Loucy (cell line): ENCODE results near the gene CANT1.

Experiments used
- H2AFZ ChIP-seq: fragments of 200-600 bp; sonication (generic); 2 replicates; pipeline ENCODE4 v1.6.0; 2016; ENCODE audit warnings: antibody characterized with exemption, mild to moderate bottlenecking, low read length, moderate library complexity
- H3F3A ChIP-seq: fragments of 200-600 bp; 2 replicates; pipeline ENCODE4 v1.6.0; 2016; ENCODE audit warnings: antibody characterized with exemption, low read depth, mild to moderate bottlenecking
- H3K27me3 ChIP-seq: fragments of 200-600 bp; sonication (generic); 2 replicates; pipeline ENCODE4 v1.6.1; 2014; ENCODE audit warnings: low read length, mild to moderate bottlenecking; ENCODE audit not compliant: insufficient read depth, poor library complexity, severe bottlenecking
- H3K36me3 ChIP-seq: fragments of 200-600 bp; sonication (generic); 2 replicates; pipeline ENCODE4 v1.6.1; 2016; ENCODE audit warnings: low read length; ENCODE audit not compliant: insufficient read depth
- H3K4me1 ChIP-seq: fragments of 200-600 bp; sonication (generic); 2 replicates; pipeline ENCODE4 v1.5.1; 2014; ENCODE audit warnings: low read length, mild to moderate bottlenecking; ENCODE audit not compliant: insufficient read depth, poor library complexity, severe bottlenecking
- H3K4me2 ChIP-seq: fragments of 200-600 bp; sonication (generic); 2 replicates; pipeline ENCODE4 v1.6.0; 2014; ENCODE audit warnings: antibody characterized with exemption, low read length, low read depth, mild to moderate bottlenecking; ENCODE audit not compliant: poor library complexity, severe bottlenecking
- H3K4me3 ChIP-seq: fragments of 200-600 bp; sonication (generic); 2 replicates; pipeline ENCODE4 v1.5.1; 2014; ENCODE audit warnings: low read length, mild to moderate bottlenecking, mixed read lengths; ENCODE audit not compliant: poor library complexity, severe bottlenecking
- H3K79me2 ChIP-seq: fragments of 200-600 bp; sonication (generic); 2 replicates; pipeline ENCODE4 v1.6.1; 2014; ENCODE audit warnings: low read length; ENCODE audit not compliant: insufficient read depth
- H3K9ac ChIP-seq: fragments of 200-600 bp; sonication (generic); 2 replicates; pipeline ENCODE4 v1.6.0; 2014; ENCODE audit warnings: mild to moderate bottlenecking, low read depth, low read length, moderate library complexity; ENCODE audit not compliant: poor library complexity, severe bottlenecking
- H3K9me2 ChIP-seq: fragments of 200-600 bp; sonication (generic); replicated peaks from 2 replicates; pipeline ENCODE4 v1.6.1; 2016; ENCODE audit warnings: low read depth, low read length, mixed read lengths
- H3K9me3 ChIP-seq: fragments of 200-600 bp; sonication (generic); 2 replicates; pipeline ENCODE4 v1.6.1; 2014; ENCODE audit warnings: mild to moderate bottlenecking, antibody characterized with exemption, low read length, low read depth; ENCODE audit not compliant: insufficient read depth
- H4K20me1 ChIP-seq: fragments of 200-600 bp; sonication (generic); 2 replicates; pipeline ENCODE4 v1.6.0; 2014; ENCODE audit warnings: antibody characterized with exemption, low read length, mild to moderate bottlenecking; ENCODE audit not compliant: insufficient read depth, poor library complexity, severe bottlenecking
- EZH2phosphoT487 ChIP-seq: fragments of 200-600 bp; IDR thresholded peaks from 2 replicates; pipeline ENCODE4 v1.6.1; 2018; ENCODE audit warnings: antibody characterized with exemption, mild to moderate bottlenecking, moderate library complexity, borderline replicate concordance
- TF ChIP-seq, protein P1 (sequence below): fragments of 200-600 bp; sonication (generic); conservative IDR thresholded peaks from 2 replicates; pipeline ENCODE4 v1.5.1; 2014; ENCODE audit warnings: mild to moderate bottlenecking, antibody characterized with exemption, low read length

The CANT1 gene

DNA sequence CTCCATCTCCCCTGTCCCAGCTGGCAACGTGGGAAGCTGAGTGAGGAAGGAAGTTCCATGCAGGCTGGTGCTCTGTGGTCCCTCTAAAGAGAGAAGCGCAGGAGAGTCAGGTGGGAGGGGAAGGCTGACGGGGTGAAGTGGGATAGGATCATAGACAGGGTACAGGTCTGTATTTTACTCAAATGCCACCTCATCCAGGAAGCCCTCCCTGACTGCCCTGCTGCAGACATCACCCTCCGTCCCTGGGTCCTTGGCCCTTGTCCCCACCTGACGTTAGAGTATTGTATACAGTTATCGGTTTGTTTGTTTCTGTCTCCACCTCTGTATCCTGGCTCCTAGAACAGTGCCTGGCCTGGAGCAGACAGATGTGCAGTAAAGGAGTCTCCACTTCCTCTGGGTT, 11.7 kb downstream of the CANT1 start:
- Histone ChIP-seq H3K9me3 (no peaks in the 10 kb centered on the region), H3K9ac (no peak overlapping the region), H3K4me3 (no peak overlapping the region), H3K27me3 (no peaks in the 10 kb centered on the region), H3K9me2 (no peaks in the 10 kb centered on the region), H3K79me2 (peaks cover 41% of the 10 kb centered on the region), H2AFZ (no peak overlapping the region), H3K36me3 (peaks cover 57% of the 10 kb centered on the region; the same call in 1 of the 2 replicates), H3K4me2 (no peak overlapping the region), H3F3A (no peaks in the 10 kb centered on the region), H3K4me1 (no peaks in the 10 kb centered on the region), H4K20me1 (peaks cover 29% of the 10 kb centered on the region)
- TF ChIP-seq EZH2phosphoT487 = no peak
- TF ChIP-seq, protein P1, sequence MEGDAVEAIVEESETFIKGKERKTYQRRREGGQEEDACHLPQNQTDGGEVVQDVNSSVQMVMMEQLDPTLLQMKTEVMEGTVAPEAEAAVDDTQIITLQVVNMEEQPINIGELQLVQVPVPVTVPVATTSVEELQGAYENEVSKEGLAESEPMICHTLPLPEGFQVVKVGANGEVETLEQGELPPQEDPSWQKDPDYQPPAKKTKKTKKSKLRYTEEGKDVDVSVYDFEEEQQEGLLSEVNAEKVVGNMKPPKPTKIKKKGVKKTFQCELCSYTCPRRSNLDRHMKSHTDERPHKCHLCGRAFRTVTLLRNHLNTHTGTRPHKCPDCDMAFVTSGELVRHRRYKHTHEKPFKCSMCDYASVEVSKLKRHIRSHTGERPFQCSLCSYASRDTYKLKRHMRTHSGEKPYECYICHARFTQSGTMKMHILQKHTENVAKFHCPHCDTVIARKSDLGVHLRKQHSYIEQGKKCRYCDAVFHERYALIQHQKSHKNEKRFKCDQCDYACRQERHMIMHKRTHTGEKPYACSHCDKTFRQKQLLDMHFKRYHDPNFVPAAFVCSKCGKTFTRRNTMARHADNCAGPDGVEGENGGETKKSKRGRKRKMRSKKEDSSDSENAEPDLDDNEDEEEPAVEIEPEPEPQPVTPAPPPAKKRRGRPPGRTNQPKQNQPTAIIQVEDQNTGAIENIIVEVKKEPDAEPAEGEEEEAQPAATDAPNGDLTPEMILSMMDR = no peak

DNA sequence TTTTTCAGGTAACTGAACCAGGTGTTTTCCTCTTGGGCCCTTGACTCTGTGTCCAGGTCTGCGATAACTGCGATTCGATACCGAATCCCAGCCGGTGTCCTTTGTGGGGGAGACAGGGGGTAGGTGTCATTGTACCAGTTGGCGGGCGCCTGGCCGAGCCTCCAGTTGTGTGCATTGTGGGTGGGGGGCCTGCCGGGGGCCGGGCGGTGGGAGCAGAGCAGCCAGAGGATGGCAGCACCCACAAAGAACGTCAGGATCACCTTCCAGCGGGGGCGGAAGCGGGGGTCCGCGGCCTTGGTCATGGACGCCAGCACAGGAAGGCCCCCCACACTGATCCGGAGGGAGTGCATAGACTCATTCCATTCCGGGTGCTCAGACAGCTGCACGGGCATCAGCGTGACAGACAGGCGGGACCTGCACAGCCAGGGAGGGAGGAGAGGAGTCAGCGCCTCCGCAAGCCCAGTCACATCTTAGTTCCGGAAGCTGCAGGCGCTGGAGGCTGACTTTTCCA, 12.3 kb downstream of the CANT1 start:
- H3K4me2 ChIP-seq = no peak overlapping the region
- no peak overlapping the region for H3K4me3 ChIP-seq
- H3K9me3 ChIP-seq = no peaks in the 10 kb centered on the region
- peaks cover 35% of the 10 kb centered on the region for H3K79me2 ChIP-seq
- H3K4me1 ChIP-seq = no peaks in the 10 kb centered on the region
- no peaks in the 10 kb centered on the region for H3K27me3 ChIP-seq
- no peak overlapping the region for H3K9ac ChIP-seq
- H2AFZ ChIP-seq = no peak overlapping the region
- H3K9me2 ChIP-seq = no peaks in the 10 kb centered on the region
- TF ChIP-seq, protein P1 = no peak
- no peak for TF ChIP-seq EZH2phosphoT487
- peaks cover 63% of the 10 kb centered on the region; the same call in 1 of the 2 replicates for H3K36me3 ChIP-seq
- no peaks in the 10 kb centered on the region for H3F3A ChIP-seq
- peaks cover 26% of the 10 kb centered on the region for H4K20me1 ChIP-seq

DNA sequence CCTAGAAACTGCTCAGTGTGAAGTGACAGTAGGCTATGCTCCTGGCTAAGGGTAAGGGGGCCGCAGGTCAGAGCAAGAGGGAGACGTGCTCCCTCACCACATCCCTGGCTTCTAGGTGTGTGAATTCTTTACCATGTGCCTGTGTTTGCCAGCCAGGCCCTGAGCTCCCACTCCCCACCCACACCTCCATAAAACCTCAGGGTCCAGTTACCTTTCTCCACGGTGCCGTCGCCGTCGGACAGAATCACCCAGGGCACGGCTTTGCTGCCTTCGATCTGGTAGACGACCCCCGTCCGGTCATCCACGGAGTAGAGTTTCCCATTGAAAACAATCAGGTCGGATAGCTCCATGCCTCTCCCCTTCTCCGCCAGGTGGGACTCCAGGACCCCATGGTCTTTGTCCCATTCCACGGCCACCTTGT, 12.8 kb downstream of the CANT1 start:
- no peak overlapping the region for H3K9ac ChIP-seq
- no peaks in the 10 kb centered on the region for H3K27me3 ChIP-seq
- peaks cover 68% of the 10 kb centered on the region; the same call in 1 of the 2 replicates for H3K36me3 ChIP-seq
- no peak overlapping the region for H3K4me2 ChIP-seq
- peaks cover 30% of the 10 kb centered on the region; the same call in 1 of the 2 replicates for H3K79me2 ChIP-seq
- H4K20me1 ChIP-seq = peaks cover 22% of the 10 kb centered on the region
- H3K4me1 ChIP-seq = no peaks in the 10 kb centered on the region
- H3K9me2 ChIP-seq = no peaks in the 10 kb centered on the region
- TF ChIP-seq, protein P1 = no peak
- H3K9me3 ChIP-seq = no peaks in the 10 kb centered on the region
- H3K4me3 ChIP-seq = no peak overlapping the region
- no peaks in the 10 kb centered on the region for H3F3A ChIP-seq
- no peak overlapping the region for H2AFZ ChIP-seq
